Activated T-cell treated with anti-CD3 and anti-CD28 coated beads for 24 hours (primary cell): ENCODE data around the gene TMEM229B.

Experiments
- DNase-seq: peaks from one replicate; pipeline ENCODE4 v3.0.0-alpha.2; 2020; ENCODE audit warnings: low read depth

Gene TMEM229B

GRCh38 chr14:67485501-67486095 lies 2.9 kb downstream of the TMEM229B start:
- no peak for DNase-seq

GRCh38 chr14:67483579-67484285 lies 4.8 kb downstream of the TMEM229B start:
- no peak for DNase-seq

GRCh38 chr14:67482231-67483164 lies 6.0 kb downstream of the TMEM229B start:
- DNase-seq, result no peak

- no peak for DNase-seq
These were observed 8.5 kb downstream of the TMEM229B start for GRCh38 chr14:67480011-67480410.

GRCh38 chr14:67478800-67479084 lies 9.8 kb downstream of the TMEM229B start:
- DNase-seq, result no peak

- no peak for DNase-seq
These were observed 10.4 kb downstream of the TMEM229B start for GRCh38 chr14:67477926-67478799.

- DNase-seq, result no peak
These were observed 14.2 kb downstream of the TMEM229B start for GRCh38 chr14:67474366-67474765.

GRCh38 chr14:67473290-67474082 lies 15.0 kb downstream of the TMEM229B start:
- no peak for DNase-seq

- no peak for DNase-seq
These were observed 15.8 kb downstream of the TMEM229B start for GRCh38 chr14:67472726-67473125.

- DNase-seq, result no peak
These were observed 18.6 kb downstream of the TMEM229B start for GRCh38 chr14:67469954-67470353.

GRCh38 chr14:67468378-67468730 lies 20.2 kb downstream of the TMEM229B start:
- DNase-seq, result no peak

- DNase-seq, result no peak
These were observed 21.4 kb downstream of the TMEM229B start for GRCh38 chr14:67467134-67467533.

- no peak for DNase-seq
These were observed 23.6 kb downstream of the TMEM229B start for GRCh38 chr14:67464879-67465278.

GRCh38 chr14:67464377-67464776 lies 24.1 kb downstream of the TMEM229B start:
- no peak for DNase-seq

- no peak for DNase-seq
These were observed 24.6 kb downstream of the TMEM229B start for GRCh38 chr14:67463900-67464299.

GRCh38 chr14:67461996-67462395 lies 26.5 kb downstream of the TMEM229B start:
- no peak for DNase-seq

GRCh38 chr14:67461341-67461985 lies 27.1 kb downstream of the TMEM229B start:
- DNase-seq, result no peak

GRCh38 chr14:67459336-67459735 lies 29.2 kb downstream of the TMEM229B start:
- DNase-seq, result no peak

GRCh38 chr14:67457782-67458181 lies 30.7 kb downstream of the TMEM229B start:
- DNase-seq, result no peak

- no peak for DNase-seq
These were observed 31.8 kb downstream of the TMEM229B start for GRCh38 chr14:67456732-67457131.
